IMR-90 (cell line): ENCODE measurements around the gene PCIF1. TPM values are rescaled to one million over a fixed set of nuclear protein-coding genes. Genes with fewer than 3 reads are reported as not detected.

Experiments used
- ATAC-seq: fragments of 200-7000 bp; cut with Tn5 transposase; 2 replicates; pipeline ENCODE4 v1.9.1; 2020; ENCODE audit warnings: low read depth, mild to moderate bottlenecking, moderate library complexity
- BruUV-seq: library from RNA; stranded (reverse); fragments of 400-500 nt; replicated peaks from 2 replicates; lab custom pipeline; 2021; lab: Mats Ljungman, UMichigan
- CTCF ChIA-PET: fragments of 300-600 bp; formaldehyde crosslinking; extraction: SDS; loops from one replicate; lab custom pipeline; 2021; ENCODE audit warnings: antibody characterized with exemption; lab: Yijun Ruan, JAX
- POLR2A ChIA-PET: fragments of 300-600 bp; sonication (Branson Sonifier 250); formaldehyde crosslinking; loops from one replicate; lab custom pipeline; 2022; ENCODE audit warnings: antibody characterized with exemption; ENCODE audit not compliant: unreplicated experiment; lab: Charles Lee
- DNase-seq: peaks from one replicate; pipeline ENCODE4 v3.0.0; 2013
- H2AFZ ChIP-seq: replicated peaks from 2 replicates; pipeline ENCODE3; 2013; ENCODE audit warnings: low read length, mild to moderate bottlenecking; ENCODE audit not compliant: poor library complexity
- H2AK5ac ChIP-seq: 2 replicates; pipeline ENCODE4 v1.6.1; 2013; ENCODE audit warnings: low read depth, low read length, inconsistent platforms
- H2AK9ac ChIP-seq: replicated peaks from 2 replicates; pipeline ENCODE3; 2013; ENCODE audit warnings: mild to moderate bottlenecking, low read depth, low read length, moderate library complexity; ENCODE audit not compliant: poor library complexity
- H2BK120ac ChIP-seq: 2 replicates; pipeline ENCODE4 v1.6.1; 2013; ENCODE audit warnings: low read depth, low read length, inconsistent platforms
- H2BK15ac ChIP-seq: 3 replicates; pipeline ENCODE4 v1.6.1; 2013; ENCODE audit warnings: low read depth, low read length, inconsistent platforms
- H2BK20ac ChIP-seq: 2 replicates; pipeline ENCODE4 v1.6.1; 2013; ENCODE audit warnings: low read depth, mild to moderate bottlenecking, inconsistent platforms, low read length, moderate library complexity
- H2BK5ac ChIP-seq: 2 replicates; pipeline ENCODE4 v1.6.1; 2013; ENCODE audit warnings: mild to moderate bottlenecking, low read depth, low read length, inconsistent platforms; ENCODE audit not compliant: poor library complexity, severe bottlenecking
- H3K14ac ChIP-seq: replicated peaks from 2 replicates; pipeline ENCODE4 v1.6.1; 2013; ENCODE audit warnings: low read depth, low read length, inconsistent platforms
- H3K18ac ChIP-seq: 2 replicates; pipeline ENCODE4 v1.6.1; 2013; ENCODE audit warnings: low read depth, low read length, control low read depth
- H3K23ac ChIP-seq: 2 replicates; pipeline ENCODE4 v1.6.1; 2013; ENCODE audit warnings: low read depth, low read length, inconsistent platforms
- H3K27ac ChIP-seq: 2 replicates; pipeline ENCODE4 v1.5.1; 2013; ENCODE audit warnings: mild to moderate bottlenecking, control low read depth, low read length; ENCODE audit not compliant: insufficient read depth
- H3K27me3 ChIP-seq: 2 replicates; pipeline ENCODE4 v1.6.1; 2013; ENCODE audit warnings: low read length; ENCODE audit not compliant: control insufficient read depth, insufficient read depth
- H3K36me3 ChIP-seq: 2 replicates; pipeline ENCODE4 v1.6.1; 2013; ENCODE audit warnings: low read length, mixed read lengths; ENCODE audit not compliant: control insufficient read depth, insufficient read depth
- H3K4ac ChIP-seq: 2 replicates; pipeline ENCODE4 v1.6.1; 2013; ENCODE audit warnings: low read depth, low read length, inconsistent platforms
- H3K4me1 ChIP-seq: 2 replicates; pipeline ENCODE4 v1.6.1; 2013; ENCODE audit warnings: low read length, mixed read lengths; ENCODE audit not compliant: control insufficient read depth, insufficient read depth
- H3K4me2 ChIP-seq: 2 replicates; pipeline ENCODE4 v1.6.1; 2013; ENCODE audit warnings: low read depth, mild to moderate bottlenecking, control low read depth, low read length, moderate library complexity
- H3K4me3 ChIP-seq: 2 replicates; pipeline ENCODE4 v1.5.1; 2013; ENCODE audit warnings: low read depth, mild to moderate bottlenecking, control low read depth, low read length, moderate library complexity; ENCODE audit not compliant: insufficient read depth
- H3K56ac ChIP-seq: 2 replicates; pipeline ENCODE4 v1.6.1; 2013; ENCODE audit warnings: low read length, inconsistent platforms; ENCODE audit not compliant: insufficient read depth; ENCODE audit errors: extremely low read depth
- H3K79me1 ChIP-seq, 2 experiments: 2 replicates each; pipeline ENCODE4 v1.6.1; 2013; ENCODE audit warnings: low read length in 2 of 2, inconsistent platforms in 1 of 2, low read depth in 1 of 2
- H3K9ac ChIP-seq: 2 replicates; pipeline ENCODE4 v1.6.1; 2013; ENCODE audit warnings: low read depth, low read length, control low read depth
- H3K9me1 ChIP-seq: 2 replicates; pipeline ENCODE4 v1.6.1; 2013; ENCODE audit warnings: low read length, inconsistent platforms; ENCODE audit not compliant: insufficient read depth
- H3K9me3 ChIP-seq: 2 replicates; pipeline ENCODE4 v1.6.1; 2013; ENCODE audit warnings: low read length; ENCODE audit not compliant: control insufficient read depth, insufficient read depth
- H4K20me1 ChIP-seq: 2 replicates; pipeline ENCODE4 v1.6.1; 2013; ENCODE audit warnings: low read length, inconsistent platforms; ENCODE audit not compliant: insufficient read depth
- H4K5ac ChIP-seq: 2 replicates; pipeline ENCODE4 v1.6.1; 2013; ENCODE audit warnings: mild to moderate bottlenecking, low read depth, low read length, control low read depth
- H4K8ac ChIP-seq, 2 experiments: 2 replicates each; pipeline ENCODE4 v1.6.1; 2013; ENCODE audit warnings: low read depth in 2 of 2, low read length in 2 of 2, control low read depth in 1 of 2, inconsistent platforms in 1 of 2
- H4K91ac ChIP-seq: 2 replicates; pipeline ENCODE4 v1.6.1; 2013; ENCODE audit warnings: low read depth, low read length, inconsistent platforms; ENCODE audit not compliant: insufficient read depth
- CTCF ChIP-seq: conservative IDR thresholded peaks from 2 replicates; pipeline ENCODE4 v1.5.1; 2012; ENCODE audit warnings: mild to moderate bottlenecking, low read depth, low read length, improper control_type of control experiment
- USF2 ChIP-seq: fragments of 150-350 bp; IDR thresholded peaks from 2 replicates; pipeline ENCODE4 v1.6.1; 2017; ENCODE audit warnings: mild to moderate bottlenecking, antibody characterized with exemption, low read length, low read depth
- WGBS, 2 experiments: methylation state at CpG; one replicate each; pipeline versions ENCODE4 v1.1.5 to v1.1.7; 2013; ENCODE audit warnings: missing lambda C conversion rate in 2 of 2; ENCODE audit not compliant: insufficient read length in 1 of 2; ENCODE audit errors: extremely low coverage in 2 of 2; 5-methylcytosine and 5-hydroxymethylcytosine counted together
- dilution Hi-C: fragments of 300-500 bp; cut with HindIII; formaldehyde crosslinking; loops from one replicate; pipeline ENCODE4 v1.14.3; 2018; ENCODE audit warnings: low sequenced_read_pairs; ENCODE audit not compliant: unreplicated experiment
- in situ Hi-C: fragments of 300-500 bp; cut with MboI; formaldehyde crosslinking; loops from 3 replicates; pipeline ENCODE4 v1.14.3; 2019; ENCODE audit warnings: low sequenced_read_pairs, inconsistent platforms, mixed read lengths
- intact Hi-C: fragments of 100-400 bp; cut with micrococcal nuclease; formaldehyde crosslinking; loops from 2 replicates; pipeline ENCODE4 v1.10.0; 2022
- polyA plus RNA-seq, 3 experiments: library from polyadenylated mRNA; depleted of rRNA; stranded (reverse); fragments of >200 nt; gene quantifications; 2 replicates each; pipeline ENCODE4 v1.2.3, GENCODE V29; 2012; ENCODE audit warnings: low replicate concordance in 1 of 3
- total RNA-seq: library from RNA; depleted of rRNA; stranded (reverse); fragments of >200 nt; gene quantifications from 2 replicates; pipeline ENCODE4 v1.2.3, GENCODE V29; 2012

The PCIF1 gene
- total and polyA plus RNA-seq, 2 of the 4 experiments (the other 2 are of a cell fraction) = 5.4 to 18.3 TPM

- H3K9me3 ChIP-seq = no peaks in the 10 kb centered on the region
- H4K8ac ChIP-seq = no peak overlapping the region
- peaks cover 5% of the 10 kb centered on the region; the same call in 1 of the 2 replicates for H4K20me1 ChIP-seq
- CTCF ChIA-PET = no interaction called here
- no peak overlapping the region for H3K4me3 ChIP-seq
- H3K18ac ChIP-seq = no peak overlapping the region
- H2BK15ac ChIP-seq = no peak overlapping the region
- no peak overlapping the region for H2AK5ac ChIP-seq
- no peak overlapping the region for H3K4me2 ChIP-seq
- no peak for ATAC-seq
- POLR2A ChIA-PET = no interaction called here
- H2BK20ac ChIP-seq = no peak overlapping the region
- no peak overlapping the region for H2AFZ ChIP-seq
- no peak overlapping the region for H4K91ac ChIP-seq
- no peaks in the 10 kb centered on the region for H3K9me1 ChIP-seq
- TF ChIP-seq USF2 = no peak
- no peak for TF ChIP-seq CTCF
- H3K9ac ChIP-seq = no peak overlapping the region
- H3K27ac ChIP-seq = no peak overlapping the region
- no peak overlapping the region for H2BK5ac ChIP-seq
- no peak overlapping the region for H2BK120ac ChIP-seq
- H2AK9ac ChIP-seq = peak overlapping the region; percentile 75
- H3K79me1 ChIP-seq = peaks cover 21 to 42% of the 10 kb centered on the region in 2 experiments
- no peak overlapping the region for H4K5ac ChIP-seq
- H3K36me3 ChIP-seq = peaks cover 49% of the 10 kb centered on the region
- BruUV-seq = no TSS peak
- DNase-seq = no peak
- H3K56ac ChIP-seq = no peak overlapping the region
- H3K14ac ChIP-seq = no peak overlapping the region
- dilution Hi-C loops = no loop called here
- H3K27me3 ChIP-seq = no peaks in the 10 kb centered on the region
- H3K23ac ChIP-seq = no peak overlapping the region
- in situ Hi-C loops = no loop called here
- WGBS, 2 experiments = 100% methylated on average over 2 of the region's 13 CpGs; no CpG with 5 or more reads in 1 of the 2 experiments
- peaks cover 3% of the 10 kb centered on the region; the same call in 1 of the 2 replicates for H3K4me1 ChIP-seq
- no peak overlapping the region for H3K4ac ChIP-seq
- intact Hi-C loops = loop anchor here (10.0 kb wide), 1 partner anchor 104 kb away; the partner anchor contains the start of gene SNX21
These were observed 4.4 kb downstream of the PCIF1 start for GRCh38 chr20:45938727-45939438.
